NCI-H345 (cell line): ENCODE measurements around the gene ARL15.

Experiments
- DNase-seq: peaks from one replicate; lab custom pipeline; 2025; lab: John Stamatoyannopoulos, UW

Gene ARL15

DNA sequence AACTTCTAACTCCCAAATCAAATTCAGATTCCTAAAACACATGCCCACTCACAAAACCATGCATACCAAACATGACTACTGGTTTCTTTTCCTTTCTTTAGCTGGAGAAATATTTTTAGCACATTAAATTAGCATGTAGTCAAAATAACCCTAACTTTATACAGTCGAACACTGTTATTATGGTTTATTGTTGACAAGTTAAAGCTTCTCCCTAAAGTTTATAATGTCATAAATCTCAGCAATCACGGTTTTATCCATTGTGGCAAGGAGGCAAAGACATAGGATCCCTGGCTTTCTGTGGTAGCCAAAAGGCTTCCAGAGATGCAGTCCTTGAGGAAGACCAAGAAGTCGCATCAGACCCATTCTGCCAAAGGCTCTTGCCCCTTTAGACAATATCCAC lies 27.5 kb downstream of the ARL15 start:
- no peak for DNase-seq

DNA sequence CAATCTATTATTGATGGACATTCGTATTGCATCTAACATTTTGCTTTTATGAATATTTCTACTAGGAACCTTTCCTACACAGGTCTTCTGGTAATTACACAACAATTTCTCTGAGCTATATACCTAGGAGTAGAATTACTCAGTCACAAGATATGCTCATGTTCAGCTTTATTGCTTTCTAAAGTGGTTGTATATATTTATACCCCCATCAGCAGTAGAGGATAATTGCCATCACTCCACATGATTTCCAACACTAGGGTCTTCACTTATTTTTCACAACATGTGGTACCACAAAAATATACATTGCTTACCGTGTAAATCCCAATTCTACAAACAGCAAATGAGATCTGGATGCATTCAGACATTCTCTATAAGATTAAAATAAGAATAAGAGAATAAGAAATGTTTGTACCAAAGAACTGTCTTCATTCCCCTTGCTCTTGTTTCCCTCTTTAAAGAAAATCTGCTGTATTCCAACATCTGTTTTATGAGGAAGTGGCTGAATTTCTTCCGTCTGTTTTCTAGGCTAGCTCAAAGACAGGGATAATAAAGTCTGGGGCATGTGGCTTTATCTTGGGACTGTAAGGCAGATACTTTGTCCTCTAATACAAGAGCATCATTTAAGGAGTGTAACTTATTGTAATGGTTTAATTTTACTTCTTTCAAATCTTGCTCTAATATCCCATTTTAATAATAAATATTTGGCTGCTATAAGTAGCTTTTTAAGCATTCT lies 28.2 kb downstream of the ARL15 start:
- no peak for DNase-seq

DNA sequence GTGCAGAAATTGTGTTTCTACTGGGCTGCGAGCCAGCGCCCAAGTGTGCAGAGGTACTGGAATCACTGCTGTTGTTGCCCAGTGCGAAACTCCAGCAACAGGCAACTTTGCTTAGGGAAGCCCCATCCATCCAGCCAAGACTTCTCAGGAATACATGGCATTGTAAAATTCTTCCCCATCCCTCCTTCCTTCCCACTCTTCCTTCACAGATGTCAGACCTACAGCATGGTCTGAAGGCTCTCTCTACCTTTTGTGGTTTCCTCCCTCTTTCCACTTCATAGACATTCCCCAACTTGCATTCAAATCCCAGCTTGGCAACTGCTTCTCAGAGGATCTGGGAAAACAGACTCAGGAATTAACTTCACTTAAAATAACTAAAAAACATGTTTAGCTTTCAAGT lies 30.4 kb downstream of the ARL15 start:
- no peak for DNase-seq

DNA sequence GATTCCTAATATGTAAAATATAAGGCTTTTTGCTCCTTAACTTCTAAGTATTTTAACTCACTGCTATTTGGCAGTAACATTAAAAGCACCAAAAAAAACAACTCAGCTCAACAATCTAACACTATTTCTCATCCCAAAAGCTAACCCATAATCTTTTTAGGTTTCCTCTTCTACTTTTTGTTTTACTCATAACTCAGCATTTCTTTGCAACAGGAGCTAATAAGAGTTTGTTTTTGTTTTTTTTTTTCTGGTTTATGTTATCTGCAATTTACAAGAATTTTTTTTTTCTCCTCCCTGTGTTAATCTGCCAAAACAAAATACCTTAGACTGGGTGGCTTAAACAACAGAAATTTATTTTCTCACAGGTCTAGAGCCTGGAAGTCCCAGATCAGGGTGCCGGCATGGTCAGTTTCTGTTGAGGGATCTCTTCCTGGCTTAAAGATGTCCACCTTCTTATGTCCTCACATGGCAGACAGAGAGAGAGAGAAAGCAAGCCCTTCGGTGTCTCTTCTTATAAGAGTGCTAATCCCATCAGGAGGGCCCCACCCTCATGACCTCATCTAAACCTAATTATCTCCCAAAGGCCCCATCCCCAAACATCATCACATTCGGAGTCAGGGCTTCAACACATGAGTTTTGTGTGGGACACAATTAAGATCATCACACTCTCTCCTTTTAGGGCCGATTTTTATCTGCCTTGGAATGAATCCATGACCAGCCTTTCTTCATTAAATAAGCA lies 31.2 kb downstream of the ARL15 start:
- DNase-seq, result no peak

DNA sequence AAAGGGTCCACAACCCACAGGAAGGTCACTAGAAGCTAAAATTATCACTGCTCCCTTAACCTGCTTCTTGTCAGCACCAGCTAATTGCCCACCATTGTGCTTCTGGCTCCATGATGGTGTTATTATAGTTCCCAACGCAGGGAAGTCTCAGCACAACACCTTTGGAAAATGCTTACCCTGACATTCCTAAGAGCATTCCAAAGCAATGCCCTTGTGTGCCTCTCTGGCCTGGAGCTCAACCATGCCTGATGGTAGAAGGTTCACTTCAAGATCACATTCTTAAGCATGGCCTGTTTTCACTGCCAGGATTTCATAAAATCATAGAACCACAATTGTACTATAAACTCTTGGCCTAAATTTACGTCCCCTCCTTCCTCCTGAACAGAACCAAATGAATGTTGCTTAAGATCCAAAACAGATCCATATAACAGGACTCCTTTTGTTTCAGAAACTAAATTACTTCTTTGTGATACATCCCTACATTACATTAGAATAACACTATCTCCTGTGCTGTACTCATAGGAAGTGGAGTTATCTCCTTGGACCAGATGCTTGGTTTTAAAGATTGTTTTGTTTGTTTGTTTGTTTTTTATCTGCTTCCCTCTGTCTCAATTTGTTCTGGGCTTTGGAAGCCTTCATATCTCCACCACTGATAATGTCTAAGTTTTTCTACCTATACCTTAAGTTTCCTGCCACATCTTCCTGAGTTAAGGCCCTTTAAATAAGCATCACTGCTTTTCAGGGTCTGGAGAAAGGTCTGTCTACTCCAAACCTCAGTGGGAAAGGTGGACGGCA lies 32.1 kb downstream of the ARL15 start:
- DNase-seq, result no peak

DNA sequence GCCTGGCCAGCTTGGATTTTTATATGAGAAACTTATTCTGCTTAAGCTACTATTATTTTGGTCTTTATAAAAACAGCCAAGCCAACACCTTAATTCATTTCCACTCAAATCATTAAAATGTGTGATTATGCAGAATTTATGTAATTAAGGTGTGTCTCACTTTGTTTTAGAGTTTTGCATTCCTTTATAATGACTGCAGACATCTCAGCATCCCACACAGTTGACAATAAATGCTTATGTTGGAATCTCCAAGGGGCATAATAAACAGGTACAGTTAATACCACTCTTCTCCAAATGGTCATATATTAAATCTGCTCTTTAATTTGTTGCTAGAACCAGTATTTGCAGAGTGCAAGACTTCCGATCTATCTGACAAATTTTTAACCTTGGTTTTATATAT lies 34.3 kb downstream of the ARL15 start:
- DNase-seq, result no peak

DNA sequence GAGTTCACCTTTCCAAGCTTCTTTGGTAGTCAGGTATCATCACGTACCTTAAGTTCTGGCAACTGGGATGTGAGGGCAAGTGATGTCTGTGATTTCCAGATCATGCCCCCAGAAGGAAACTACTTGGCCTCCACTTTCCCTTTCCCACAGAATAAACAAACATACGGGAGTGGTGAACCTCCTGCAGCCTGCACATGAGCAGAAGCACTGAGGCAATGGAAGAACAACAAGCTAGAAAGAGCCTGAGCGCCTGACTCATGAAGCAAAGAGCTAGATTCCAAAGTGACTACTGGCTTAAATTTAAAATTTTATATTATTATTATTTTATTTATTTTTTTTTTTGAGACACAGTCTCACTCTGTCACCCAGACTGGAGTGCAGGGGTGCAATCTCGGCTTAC lies 35.0 kb downstream of the ARL15 start:
- DNase-seq, result no peak

DNA sequence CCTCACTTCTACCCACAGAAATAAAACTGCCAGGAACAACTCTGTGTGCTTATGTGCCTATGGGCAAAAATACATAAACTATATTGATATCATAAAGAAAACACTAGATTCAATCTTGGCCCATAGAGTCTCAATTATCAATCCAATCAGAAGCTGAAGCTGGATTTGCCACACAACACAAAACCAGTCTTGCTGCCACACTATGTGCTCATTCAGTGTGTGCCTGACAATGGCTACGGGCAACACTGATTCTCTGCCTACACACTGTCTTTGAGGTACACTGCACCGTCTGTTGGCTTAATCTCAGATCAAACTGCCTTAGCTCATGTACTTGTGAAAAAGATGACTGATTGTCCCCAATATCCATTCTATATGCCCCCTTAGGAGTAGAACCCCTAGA lies 35.4 kb downstream of the ARL15 start:
- DNase-seq, result no peak

DNA sequence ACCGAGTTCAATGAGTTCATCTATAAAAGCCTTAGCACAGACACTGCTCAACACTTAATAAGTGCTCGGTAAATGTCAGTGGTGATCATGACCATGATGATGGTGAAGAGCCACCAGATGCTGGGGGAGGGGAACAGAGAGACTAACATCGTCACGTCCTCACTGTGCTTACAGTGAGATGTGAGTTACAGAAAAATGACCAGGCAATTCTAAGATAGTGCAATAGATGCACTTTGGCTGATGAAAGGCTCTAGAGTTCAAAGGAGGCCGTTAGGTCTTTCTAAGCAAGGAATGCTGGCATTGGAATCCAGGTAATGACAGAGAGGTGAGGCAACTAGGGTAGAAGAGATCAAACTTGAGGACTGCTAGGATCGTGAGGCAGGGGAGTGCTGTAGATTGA lies 36.7 kb downstream of the ARL15 start:
- no peak for DNase-seq

DNA sequence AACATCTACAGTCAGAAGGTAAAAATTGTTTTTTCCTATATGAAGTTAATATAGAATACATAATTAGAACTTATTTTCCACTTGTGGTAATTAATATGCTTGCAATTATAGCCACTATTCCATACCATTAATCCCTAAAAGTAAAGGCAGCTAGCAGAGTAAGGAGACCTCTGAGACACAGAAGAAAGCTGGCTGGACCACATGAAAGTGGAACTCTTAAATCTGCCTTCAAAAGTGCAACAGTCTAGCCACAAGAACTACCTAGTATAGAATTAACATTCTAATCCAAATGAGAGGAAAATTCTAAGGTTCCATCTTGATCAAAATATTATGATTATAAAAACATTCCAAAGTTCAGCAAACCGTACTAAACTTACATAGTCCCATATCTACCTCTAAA lies 37.6 kb downstream of the ARL15 start:
- DNase-seq, result no peak

DNA sequence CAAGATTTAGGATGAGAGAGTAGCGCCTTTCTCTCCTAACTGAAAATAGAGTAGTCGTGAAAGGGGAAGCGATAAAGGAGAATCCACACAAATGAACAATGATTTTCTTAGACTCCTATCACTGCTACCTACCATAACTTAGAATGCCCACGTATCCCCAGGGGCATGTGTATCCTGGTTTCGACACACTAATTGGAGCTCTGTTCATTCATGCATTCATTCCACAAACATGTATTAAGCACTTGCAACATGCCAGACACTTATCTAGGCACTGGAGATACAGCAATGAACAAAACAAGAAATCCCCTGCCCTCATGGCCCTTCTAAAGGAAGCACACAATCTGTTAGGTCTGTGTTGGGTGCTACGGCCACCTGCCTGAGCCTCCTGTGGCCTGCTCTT lies 40.0 kb downstream of the ARL15 start:
- no peak for DNase-seq

DNA sequence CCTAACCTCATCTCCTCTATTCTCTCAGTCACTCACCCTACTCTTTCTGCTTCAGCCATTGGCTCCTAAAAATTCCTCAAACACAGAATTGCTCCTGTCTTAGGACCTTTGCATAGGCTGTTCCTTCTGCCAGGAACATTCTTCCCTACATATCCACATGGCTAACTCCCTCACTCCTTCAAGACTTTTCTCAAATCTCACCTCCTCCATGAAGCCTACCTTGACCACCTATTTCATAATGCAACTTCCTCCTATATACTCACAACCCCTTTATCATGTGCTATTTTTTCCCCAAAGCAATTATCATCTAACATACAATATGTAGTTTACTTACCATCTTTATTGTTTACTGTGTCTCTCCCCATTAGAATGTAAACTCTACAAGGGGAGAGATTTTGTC lies 45.8 kb downstream of the ARL15 start:
- DNase-seq, result no peak

DNA sequence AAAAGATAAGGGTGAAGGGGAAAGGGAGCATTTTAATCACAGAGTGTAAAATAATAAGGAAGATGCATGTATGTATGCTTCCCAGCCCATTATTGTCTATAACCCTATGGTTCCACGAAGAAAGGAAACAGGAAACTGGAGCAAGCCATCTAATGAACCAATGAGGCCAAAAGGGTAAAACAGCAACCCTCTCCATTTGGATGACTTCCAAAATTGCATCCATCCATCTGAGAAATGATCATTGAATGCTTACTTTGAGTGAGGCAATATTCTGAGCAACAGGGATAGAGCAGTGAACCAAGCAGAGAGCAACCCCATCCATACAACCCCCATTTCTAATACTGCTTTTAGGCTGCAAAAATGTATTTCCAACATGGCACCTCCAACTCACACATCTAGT lies 46.9 kb downstream of the ARL15 start:
- DNase-seq, result peak; percentile 47

DNA sequence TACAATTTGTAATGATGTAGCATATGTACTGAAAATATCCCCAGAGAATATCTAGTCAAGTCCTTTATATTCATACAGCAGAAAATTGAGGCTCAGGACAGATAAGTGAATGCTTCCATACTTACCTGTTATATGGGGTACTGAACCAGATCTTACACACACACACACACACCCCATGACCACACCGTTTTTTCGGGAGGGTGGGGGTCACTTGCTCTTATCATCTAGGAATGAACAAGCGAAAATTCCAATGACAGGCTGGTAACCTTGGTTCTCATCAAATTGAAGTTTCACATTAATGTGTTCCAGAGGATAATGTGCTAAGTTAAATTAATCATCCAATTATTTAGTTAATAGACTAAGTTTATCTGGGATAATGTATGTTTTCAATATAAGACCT lies 48.8 kb downstream of the ARL15 start:
- no peak for DNase-seq

DNA sequence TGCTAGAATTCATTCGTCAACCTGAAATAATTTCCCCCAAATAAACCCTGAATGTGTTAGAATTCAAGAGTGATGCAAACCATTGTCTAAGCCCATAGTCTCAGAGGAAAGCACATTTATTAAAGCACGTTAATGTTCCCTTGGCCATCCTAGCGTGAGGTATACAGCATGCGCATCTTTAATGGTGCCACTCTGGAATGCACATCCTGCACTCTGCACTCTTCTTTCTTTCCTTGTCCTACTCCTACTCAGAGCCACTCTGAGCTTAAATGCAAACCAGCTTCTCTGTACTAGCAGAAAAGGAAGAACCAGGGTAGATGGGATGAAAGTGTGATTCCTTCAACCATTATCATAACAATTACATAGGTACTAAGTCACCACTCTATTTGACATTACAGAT lies 50.4 kb downstream of the ARL15 start:
- no peak for DNase-seq

DNA sequence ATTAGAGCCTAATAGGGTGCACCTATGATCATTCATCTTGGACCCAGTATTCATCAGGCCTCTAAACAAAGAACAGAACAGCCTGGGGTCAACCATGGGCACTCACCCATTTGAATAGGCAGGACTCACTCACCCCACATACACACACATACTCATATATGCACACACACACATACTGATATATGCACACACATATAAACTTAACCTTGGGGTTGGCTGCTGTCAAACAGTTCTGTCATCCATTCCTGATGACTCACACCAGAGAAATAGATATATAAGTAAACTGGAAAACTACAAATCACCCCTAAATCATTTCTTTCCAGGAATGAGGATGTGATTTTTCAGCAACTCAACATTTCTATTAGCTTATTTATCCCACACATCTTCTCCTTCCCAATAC lies 51.3 kb downstream of the ARL15 start:
- DNase-seq, result no peak

DNA sequence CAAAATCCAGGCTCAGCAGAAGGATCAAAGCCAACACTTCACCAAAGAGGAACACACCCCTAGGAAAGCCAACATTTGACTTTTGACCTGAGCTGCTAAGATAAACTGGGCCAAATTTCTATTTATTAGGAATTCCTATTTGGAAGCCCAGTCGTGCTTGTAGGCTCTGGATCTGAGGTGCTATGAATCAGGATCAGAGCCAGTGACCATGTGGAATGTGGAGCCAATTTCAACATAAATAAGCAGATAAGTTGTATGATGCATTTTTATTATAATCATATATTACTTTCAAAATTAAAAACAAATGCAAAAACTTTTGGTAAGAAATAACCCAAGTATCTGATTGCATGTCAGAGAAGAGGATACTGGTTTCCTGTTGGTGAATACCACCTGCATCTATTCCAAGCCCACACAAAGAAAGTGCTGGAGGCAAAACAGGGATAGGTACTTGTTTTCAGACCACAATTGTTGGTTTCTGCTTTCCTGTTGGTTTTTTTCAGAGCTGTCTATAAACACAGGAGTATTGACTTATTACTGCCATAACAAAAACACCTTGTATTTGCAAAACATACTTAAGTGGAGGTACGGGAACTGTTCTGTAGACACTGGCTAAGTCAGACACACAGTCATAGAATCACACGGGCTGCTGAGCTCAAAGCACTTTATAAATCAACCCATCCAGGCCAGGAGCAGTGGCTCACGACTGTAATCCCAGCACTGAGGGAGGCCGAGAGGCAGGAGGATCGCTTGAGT lies 52.8 kb downstream of the ARL15 start:
- peak; percentile 84 for DNase-seq

DNA sequence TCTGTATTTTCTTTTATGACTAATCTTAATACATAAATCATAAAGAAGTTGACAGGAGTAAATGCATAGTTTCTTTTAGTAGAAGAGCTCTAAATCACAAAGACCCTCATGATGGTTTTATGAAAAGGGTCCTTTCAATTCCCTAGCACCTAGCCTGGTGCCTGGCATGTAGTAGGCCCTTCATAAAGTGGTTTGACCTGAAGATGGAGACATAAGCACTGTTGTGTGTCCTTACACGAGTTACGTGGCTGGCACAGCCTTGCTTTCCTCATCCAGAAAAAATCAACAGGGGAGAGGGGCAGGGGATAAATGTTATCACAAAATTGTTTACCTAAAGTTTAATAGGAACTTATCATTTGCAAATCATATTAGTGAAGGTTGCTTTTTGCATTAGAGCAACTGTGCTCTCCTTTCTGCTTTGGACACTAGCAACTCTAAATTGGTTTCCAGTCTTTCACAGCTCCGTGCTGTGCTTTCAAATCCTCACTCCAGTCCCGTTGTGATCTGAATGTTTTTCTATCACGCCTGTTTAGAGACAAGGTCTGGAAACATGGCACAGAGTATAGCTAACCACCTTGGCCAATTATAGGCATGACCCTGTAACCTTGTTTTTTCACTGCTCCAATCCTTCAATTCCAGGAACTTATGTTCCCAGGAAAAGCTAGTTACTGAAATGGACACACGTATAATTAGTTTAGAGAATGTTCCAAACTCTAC lies 55.7 kb downstream of the ARL15 start:
- no peak for DNase-seq

DNA sequence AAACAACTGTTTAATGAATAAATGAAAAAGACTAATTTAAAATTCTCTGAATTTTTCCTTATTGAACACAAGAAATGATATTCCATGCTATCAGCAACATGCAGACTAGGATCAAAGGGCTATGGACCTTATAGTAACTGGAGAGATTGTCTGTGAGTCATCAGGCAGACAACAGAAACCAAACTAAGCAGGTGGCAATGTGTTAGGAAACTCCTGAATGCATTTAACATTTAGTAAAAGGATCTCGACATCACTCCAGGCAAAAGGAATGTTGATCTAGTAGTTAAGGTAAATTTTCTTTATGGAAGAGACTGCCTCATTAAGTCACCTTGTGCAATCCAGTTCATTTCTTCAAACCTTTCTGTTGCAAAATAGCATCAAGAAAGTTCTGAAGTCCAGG lies 58.4 kb downstream of the ARL15 start:
- no peak for DNase-seq

DNA sequence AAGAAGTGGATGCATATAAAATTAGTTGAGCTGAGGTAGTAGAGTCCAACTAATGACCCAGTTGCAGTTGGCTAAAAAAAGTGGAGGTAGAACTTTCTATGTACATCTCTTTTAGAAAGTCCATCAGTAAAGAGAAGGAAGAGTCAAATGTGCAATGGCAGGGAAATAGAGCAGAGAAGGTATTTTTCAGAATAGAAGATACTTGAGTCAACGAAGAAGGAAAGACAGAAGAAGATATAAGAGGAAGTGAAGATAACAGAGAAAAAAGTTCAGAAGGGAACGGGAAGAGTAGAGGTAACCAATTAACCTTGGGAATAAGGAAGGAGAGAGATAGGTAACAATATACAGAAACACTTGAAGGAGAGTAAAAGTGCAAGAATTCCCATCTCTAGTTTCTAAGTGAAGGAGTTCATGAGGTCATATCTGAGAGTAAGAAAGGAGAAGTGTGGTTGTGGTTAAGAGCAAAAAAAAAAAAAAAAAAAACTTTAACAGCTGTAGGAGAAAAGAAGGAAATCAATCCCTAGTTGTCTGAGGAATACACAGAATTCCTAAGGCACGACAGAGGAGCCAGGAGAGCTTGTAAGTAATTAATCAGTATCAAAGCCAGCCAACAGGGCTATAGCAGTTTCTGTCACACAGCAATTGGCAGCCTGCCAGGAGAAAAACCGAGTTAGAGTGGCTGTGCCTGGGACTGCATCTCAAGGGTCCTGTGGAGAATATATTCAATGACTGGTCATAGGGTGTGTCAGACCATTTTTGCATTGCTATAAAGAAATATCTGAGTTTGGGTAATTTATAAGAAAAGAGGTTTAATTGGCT lies 61.0 kb downstream of the ARL15 start:
- DNase-seq, result peak; percentile 33

DNA sequence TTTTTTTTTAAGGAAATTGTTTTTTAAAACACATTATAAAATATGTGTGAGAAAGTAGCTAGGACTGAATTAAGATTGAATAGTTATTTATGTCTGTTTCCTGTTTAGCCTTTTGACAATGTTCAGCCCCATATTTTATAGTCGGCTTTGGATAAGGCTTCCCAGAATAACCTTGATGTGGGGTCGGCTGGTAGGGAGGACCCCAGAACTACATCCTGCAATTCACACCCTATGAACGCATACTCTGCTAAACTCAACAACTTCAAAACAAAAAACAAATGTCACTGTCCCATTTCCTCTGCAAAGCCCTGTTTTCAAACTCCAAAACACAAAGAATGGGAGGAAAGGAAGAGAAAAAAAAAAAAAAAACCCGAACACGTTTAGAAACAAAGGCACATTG lies 63.1 kb downstream of the ARL15 start:
- no peak for DNase-seq
